Measurements from ENCODE around the gene ZNF594. TPM values are rescaled to one million over a fixed set of nuclear protein-coding genes. Genes with fewer than 3 reads are reported as not detected.

ZNF594 gene
- total RNA-seq, 1 donor from 2014 or later = 5.8 TPM

Other genes with a start within 250 kb of the ZNF594 start
- gene PFN1, start 243.3 kb downstream of the ZNF594 start, total RNA-seq = 204 TPM
- 382 TPM for gene ENO3, start 240.7 kb downstream of the ZNF594 start, total RNA-seq
- 104 TPM for gene SPAG7, start 224.1 kb downstream of the ZNF594 start, total RNA-seq
- 38.9 TPM for gene CAMTA2, start 204.2 kb downstream of the ZNF594 start, total RNA-seq
- gene INCA1, start 194.3 kb downstream of the ZNF594 start, total RNA-seq = 1.8 TPM
- gene KIF1C, start 193.9 kb downstream of the ZNF594 start, total RNA-seq = 646 TPM
- not detected for gene SLC52A1, start 156.4 kb downstream of the ZNF594 start, total RNA-seq
- 12.6 TPM for gene ZFP3, start 113.4 kb downstream of the ZNF594 start, total RNA-seq
- 4.1 TPM for gene ZNF232, start 80.0 kb downstream of the ZNF594 start, total RNA-seq
- 0.08 TPM for gene USP6, start 75.8 kb downstream of the ZNF594 start, total RNA-seq
- 0.62 TPM for gene SCIMP, start 43.0 kb upstream of the ZNF594 start, total RNA-seq
- 65.2 TPM for gene RABEP1, start 90.4 kb upstream of the ZNF594 start, total RNA-seq
- gene NUP88, start 227.8 kb upstream of the ZNF594 start, total RNA-seq = 45.1 TPM
- 30.0 TPM for gene RPAIN, start 228.3 kb upstream of the ZNF594 start, total RNA-seq
- 101 TPM for gene C1QBP, start 247.3 kb upstream of the ZNF594 start, total RNA-seq

Data from cardiac septum (tissue), 1 donor.